Ovary (tissue), 9 donors: ENCODE data around the gene POU2F3. TPM values are rescaled to one million over a fixed set of nuclear protein-coding genes. Genes with fewer than 3 reads are reported as not detected.
A peak's percentile ranks its signal among the peaks of the same experiment; 100 is the strongest.

Experiments
- DNase-seq, 5 donors: peaks; one replicate each; pipeline ENCODE4 v3.0.0-alpha.2; 2019 to 2020
- H3K27ac ChIP-seq, 2 donors: fragments of 200-600 bp; one replicate each; pipeline versions ENCODE4 v1.5.1 to v1.8.0; 2019 to 2022
- H3K27me3 ChIP-seq: fragments of 200-600 bp; one replicate; pipeline ENCODE4 v1.8.0; 2022
- H3K36me3 ChIP-seq: fragments of 200-600 bp; sonication (generic); one replicate; pipeline ENCODE4 v1.5.1; 2019
- H3K4me1 ChIP-seq: one replicate; pipeline ENCODE4 v1.8.1; 2013; ENCODE audit warnings: mild to moderate bottlenecking, moderate library complexity; ENCODE audit not compliant: insufficient read depth
- H3K4me3 ChIP-seq: fragments of 200-600 bp; sonication (generic); one replicate; pipeline ENCODE4 v1.5.1; 2017
- H3K9me3 ChIP-seq, 2 donors: fragments of 200-600 bp in 1 of 2; sonication (generic) in 1 of 2; one replicate each; pipeline versions ENCODE4 v1.5.1 to v1.8.1; 2013 to 2019; ENCODE audit warnings: mild to moderate bottlenecking in 1 of 2, moderate library complexity in 1 of 2
- CTCF ChIP-seq, 3 donors: fragments of 450-650 bp in 2 of 3; fragments of 200-600 bp in 1 of 3; IDR thresholded peaks; one replicate each; pipeline versions ENCODE4 v1.5.1 to v1.8.0; 2016 to 2022; ENCODE audit warnings: antibody characterized with exemption in 3 of 3, mild to moderate bottlenecking in 1 of 3
- EP300 ChIP-seq: sonication (generic); formaldehyde crosslinking; IDR thresholded peaks from one replicate; pipeline ENCODE4 v1.6.1; 2017; ENCODE audit warnings: antibody characterized with exemption
- POLR2A ChIP-seq: fragments of 450-650 bp; IDR thresholded peaks from one replicate; pipeline ENCODE4 v1.6.1; 2017; ENCODE audit warnings: antibody characterized with exemption, mild to moderate bottlenecking, moderate library complexity
- WGBS, 3 donors: extraction: QIAGEN DNeasy Blood & Tissue Kit in 1 of 3; methylation state at CpG; one replicate each; pipeline versions ENCODE4 v1.1.5 to v1.1.7; 2013 to 2017; 5-methylcytosine and 5-hydroxymethylcytosine counted together
- intact Hi-C, 4 donors: fragments of 100-400 bp; cut with DNase I; formaldehyde crosslinking; loops; one replicate each; pipeline versions ENCODE4 v1.11.0 to v1.15.1; 2022 to 2023
- polyA plus RNA-seq, 2 donors: library from polyadenylated mRNA; stranded (reverse); fragments of 200-250 nt in 1 of 2; fragments of 350-450 nt in 1 of 2; fragmentation: Illumina TruSeq in 1 of 2; extraction: RNeasy Lipid Tissue Mini Kit (QIAGEN cat#74804) in 1 of 2; gene quantifications; one replicate each; pipeline ENCODE4 v1.2.3, GENCODE V29; 2013 to 2014
- total RNA-seq, 7 donors: library from RNA; depleted of rRNA in 2 of 7; stranded (reverse); fragments of >200 nt in 2 of 7; fragmentation: NEBNext Ultra II Directional in 3 of 7; extraction: Animal tissue kit (Norgen Biotek cat#: 25700) in 3 of 7; gene quantifications; one replicate each; pipeline versions ENCODE4 v1.1.0 to v1.2.4, GENCODE V29; 2016 to 2023
- donor health status: DM: no; HTN: no; CAD: no; lungs with moderate emphysema.
- donor health status: DM: no; HTN: no; CAD: no.
- donor health status: Bipolar disorder and iron deficiency.
- donor health status: DM: yes; HTN: yes; CAD: no.
- donor health status: DM: no; HTN: no; CAD: no.
- donor health status: DM: yes; HTN: yes; CAD: no.

The POU2F3 gene
- total and polyA plus RNA-seq, 9 donors = 0.05 to 1.0 (median 0.22) TPM; not detected in 2

GRCh38 chr11:120333801-120334200, 93.9 kb downstream of the POU2F3 start:
- no peak for TF ChIP-seq EP300
- TF ChIP-seq POLR2A = no peak
- no peak for TF ChIP-seq CTCF (IDR thresholded peaks at IDR 0.05)
- 73 to 93% (median 78%) methylated on average over 1 of the region's 1 CpG for WGBS, 3 donors
- Histone ChIP-seq H3K4me1 (peaks cover 5% of the 10 kb centered on the region), H3K27me3 (no peaks in the 10 kb centered on the region), H3K36me3 (no peaks in the 10 kb centered on the region), H3K4me3 (no peak overlapping the region), H3K9me3 (no peaks in the 10 kb centered on the region), H3K27ac (no peak overlapping the region)
- intact Hi-C loops = loop anchor here in 3 of 4 donors (10.0 kb wide), 1 partner anchor 101 kb away; no protein-coding TSS in a partner anchor
- DNase-seq = no peak

GRCh38 chr11:120334332-120334731, 94.4 kb downstream of the POU2F3 start:
- TF ChIP-seq CTCF (IDR thresholded peaks at IDR 0.05) = no peak
- no peak for TF ChIP-seq EP300
- TF ChIP-seq POLR2A = no peak
- H3K4me3 ChIP-seq = no peak overlapping the region
- DNase-seq = no peak
- H3K4me1 ChIP-seq = peaks cover 5% of the 10 kb centered on the region
- WGBS, 3 donors = 27 to 39% (median 29%) methylated on average over 1 of the region's 1 CpG
- no peaks in the 10 kb centered on the region for H3K36me3 ChIP-seq
- H3K9me3 ChIP-seq = no peaks in the 10 kb centered on the region
- intact Hi-C loops = loop anchor here in 3 of 4 donors (10.0 kb wide), 1 partner anchor 100 kb away; no protein-coding TSS in a partner anchor
- H3K27ac ChIP-seq = no peak overlapping the region
- no peaks in the 10 kb centered on the region for H3K27me3 ChIP-seq

- 1% methylated on average over 8 of the region's 8 CpGs for WGBS, 3 donors
- peak in 3 of 5 donors; percentile 53 to 81 (median 64) for DNase-seq
- H3K4me3 ChIP-seq = peak overlapping the region; percentile 67
- H3K4me1 ChIP-seq = peaks cover 7% of the 10 kb centered on the region
- no peaks in the 10 kb centered on the region for H3K36me3 ChIP-seq
- H3K27me3 ChIP-seq = no peaks in the 10 kb centered on the region
- TF ChIP-seq EP300 = peak; percentile 74
- TF ChIP-seq CTCF (IDR thresholded peaks at IDR 0.05) = peak; percentile 42 to 68 (median 54)
- TF ChIP-seq POLR2A = peak; percentile 50
- H3K27ac ChIP-seq = peak overlapping the region; percentile 93 to 95
- intact Hi-C loops = loop anchor here in 3 of 4 donors (10.0 kb wide), 1 partner anchor 100 kb away; no protein-coding TSS in a partner anchor
- no peaks in the 10 kb centered on the region for H3K9me3 ChIP-seq
These were observed 95.0 kb downstream of the POU2F3 start for GRCh38 chr11:120334894-120335462.

GRCh38 chr11:120335556-120335907, 95.6 kb downstream of the POU2F3 start:
- 0% methylated on average over 19 of the region's 19 CpGs for WGBS, 3 donors
- no peaks in the 10 kb centered on the region for H3K9me3 ChIP-seq
- DNase-seq = no peak
- H3K4me3 ChIP-seq = peak overlapping the region; percentile 67
- TF ChIP-seq CTCF (IDR thresholded peaks at IDR 0.05) = no peak
- no peak for TF ChIP-seq POLR2A
- no peak for TF ChIP-seq EP300
- H3K4me1 ChIP-seq = peaks cover 7% of the 10 kb centered on the region
- peak overlapping the region; percentile 93 to 95 for H3K27ac ChIP-seq
- intact Hi-C loops = loop anchor here in 3 of 4 donors (10.0 kb wide), 1 partner anchor 99 kb away; no protein-coding TSS in a partner anchor
- H3K27me3 ChIP-seq = no peaks in the 10 kb centered on the region
- no peaks in the 10 kb centered on the region for H3K36me3 ChIP-seq
